Gastrocnemius medialis (tissue), 4 donors: ENCODE results near the gene HCN2. TPM values are rescaled to one million over a fixed set of nuclear protein-coding genes. Genes with fewer than 3 reads are reported as not detected.

ENCODE experiments used
- ATAC-seq, 2 donors: fragments of 150-250 bp; one replicate each; pipeline ENCODE4 v1.9.1; 2016
- DNase-seq, 2 donors: peaks; one replicate each; pipeline ENCODE4 v3.0.0-alpha.2; 2019
- H3K27ac ChIP-seq, 4 donors: fragments of 200-600 bp; sonication (generic); 1 replicate in 1 of 4; 2 replicates in 3 of 4; pipeline ENCODE4 v1.5.1; 2016 to 2018; ENCODE audit warnings: mild to moderate bottlenecking in 2 of 4, moderate library complexity in 1 of 4
- H3K27me3 ChIP-seq, 3 donors: fragments of 200-600 bp; sonication (generic) in 2 of 3; 1 replicate in 1 of 3; 2 replicates in 2 of 3; pipeline versions ENCODE4 v1.5.1 to v1.6.0; 2016 to 2019; ENCODE audit warnings: mild to moderate bottlenecking in 1 of 3, moderate library complexity in 1 of 3
- H3K36me3 ChIP-seq, 2 donors: fragments of 200-600 bp; sonication (generic) in 1 of 2; one replicate each; pipeline ENCODE4 v1.5.1; 2017 to 2018
- H3K4me1 ChIP-seq, 2 donors: fragments of 200-600 bp; sonication (generic) in 1 of 2; one replicate each; pipeline ENCODE4 v1.5.1; 2016 to 2017; ENCODE audit warnings: mild to moderate bottlenecking in 2 of 2
- H3K4me3 ChIP-seq, 4 donors: fragments of 200-600 bp; sonication (generic) in 3 of 4; 1 replicate in 1 of 4; 2 replicates in 3 of 4; pipeline ENCODE4 v1.5.1; 2016 to 2019; ENCODE audit warnings: mild to moderate bottlenecking in 2 of 4
- H3K9me3 ChIP-seq, 3 donors: fragments of 200-600 bp; sonication (generic) in 2 of 3; 1 replicate in 1 of 3; 2 replicates in 2 of 3; pipeline ENCODE4 v1.5.1; 2016 to 2019
- POLR2A ChIP-seq, 2 donors: fragments of 450-650 bp; IDR thresholded peaks; one replicate each; pipeline ENCODE4 v1.6.1; 2017; ENCODE audit warnings: antibody characterized with exemption in 2 of 2, mild to moderate bottlenecking in 2 of 2, moderate library complexity in 2 of 2
- in situ Hi-C, 4 donors: fragments of 200-750 bp; cut with MboI; loops; one replicate each; pipeline versions ENCODE4 v1.15.0 to v1.8.0; 2017; ENCODE audit warnings: low sequenced_read_pairs in 4 of 4
- intact Hi-C: fragments of 100-400 bp; cut with DNase I; formaldehyde crosslinking; loops from one replicate; pipeline ENCODE4 v1.15.1; 2023; ENCODE audit warnings: low total_unique reads
- total RNA-seq, 4 donors: library from RNA; depleted of rRNA; stranded (reverse); fragments of >200 nt; gene quantifications; one replicate each; pipeline versions ENCODE4 v1.1.0 to v1.2.3, GENCODE V29; 2016
- TF ChIP-seq, protein P1 (sequence below), 5 experiments: fragments of 450-650 bp in 3 of 5; fragments of 200-600 bp in 2 of 5; sonication (generic) in 2 of 5; IDR thresholded peaks in 4 of 5; conservative IDR thresholded peaks in 1 of 5; 1 replicate in 4 of 5; 2 replicates in 1 of 5; pipeline ENCODE4 v1.5.1; 2016 to 2019; ENCODE audit warnings: antibody characterized with exemption in 5 of 5, mild to moderate bottlenecking in 3 of 5, moderate library complexity in 3 of 5

The HCN2 gene
- total RNA-seq, 4 donors from 2014 or later: 0.10 TPM; not detected in 3

DNA sequence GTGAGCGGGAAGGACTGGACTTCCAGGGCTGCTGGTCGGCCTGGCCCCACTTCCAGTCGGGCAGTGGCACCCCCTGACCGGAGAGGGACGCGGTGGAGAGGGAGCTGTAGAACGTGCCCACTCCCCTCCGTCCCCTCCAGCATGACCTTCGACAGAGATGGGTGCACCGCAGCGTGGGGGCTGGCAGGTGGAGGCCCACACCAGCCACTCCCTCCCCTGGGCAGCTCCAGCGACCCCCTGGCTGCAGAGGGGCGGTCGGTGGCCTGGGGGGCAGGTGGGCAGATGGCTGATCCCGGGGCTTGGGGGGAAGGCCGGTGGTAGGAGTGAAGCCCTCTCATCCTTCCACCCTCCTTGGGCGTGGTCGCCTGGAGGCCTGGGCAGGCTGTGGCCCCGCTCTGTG, 2.4 kb downstream of the HCN2 start:
- intact Hi-C loops: no loop called here
- TF ChIP-seq, protein P1, sequence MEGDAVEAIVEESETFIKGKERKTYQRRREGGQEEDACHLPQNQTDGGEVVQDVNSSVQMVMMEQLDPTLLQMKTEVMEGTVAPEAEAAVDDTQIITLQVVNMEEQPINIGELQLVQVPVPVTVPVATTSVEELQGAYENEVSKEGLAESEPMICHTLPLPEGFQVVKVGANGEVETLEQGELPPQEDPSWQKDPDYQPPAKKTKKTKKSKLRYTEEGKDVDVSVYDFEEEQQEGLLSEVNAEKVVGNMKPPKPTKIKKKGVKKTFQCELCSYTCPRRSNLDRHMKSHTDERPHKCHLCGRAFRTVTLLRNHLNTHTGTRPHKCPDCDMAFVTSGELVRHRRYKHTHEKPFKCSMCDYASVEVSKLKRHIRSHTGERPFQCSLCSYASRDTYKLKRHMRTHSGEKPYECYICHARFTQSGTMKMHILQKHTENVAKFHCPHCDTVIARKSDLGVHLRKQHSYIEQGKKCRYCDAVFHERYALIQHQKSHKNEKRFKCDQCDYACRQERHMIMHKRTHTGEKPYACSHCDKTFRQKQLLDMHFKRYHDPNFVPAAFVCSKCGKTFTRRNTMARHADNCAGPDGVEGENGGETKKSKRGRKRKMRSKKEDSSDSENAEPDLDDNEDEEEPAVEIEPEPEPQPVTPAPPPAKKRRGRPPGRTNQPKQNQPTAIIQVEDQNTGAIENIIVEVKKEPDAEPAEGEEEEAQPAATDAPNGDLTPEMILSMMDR (IDR thresholded peaks at IDR 0.05 in 4 of 5, conservative IDR thresholded peaks at IDR 0.05 in 1 of 5): no peak
- no peak for TF ChIP-seq POLR2A (IDR thresholded peaks at IDR 0.05)
- Histone ChIP-seq H3K9me3 (no peaks in the 10 kb centered on the region), H3K36me3 (no peaks in the 10 kb centered on the region), H3K4me3 (no peak overlapping the region), H3K4me1 (no peaks in the 10 kb centered on the region), H3K27me3 (peaks cover 39 to 53% (median 46%) of the 10 kb centered on the region in 3 donors), H3K27ac (no peak overlapping the region)
- no peak for ATAC-seq
- DNase-seq: no peak
- in situ Hi-C loops: no loop called here

DNA sequence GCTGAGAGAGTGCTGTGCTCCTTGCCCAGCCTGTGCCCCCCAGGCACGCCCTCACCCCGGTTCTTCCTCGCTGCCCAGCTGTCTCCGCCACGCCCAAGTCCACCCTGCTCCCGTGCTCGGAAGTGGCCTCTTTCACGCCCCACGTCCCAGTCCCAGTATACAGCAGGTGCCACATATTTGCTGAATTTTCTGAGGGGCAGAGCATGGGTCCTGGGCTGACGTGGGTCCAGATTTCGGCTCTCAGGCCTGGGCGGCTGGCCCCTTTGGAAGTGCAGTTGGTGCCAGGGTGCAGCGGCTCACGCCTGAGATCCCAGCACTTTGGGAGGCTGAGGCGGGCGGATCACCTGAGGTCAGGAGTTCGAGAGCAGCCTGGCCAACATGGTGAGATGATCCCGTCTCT, 3.4 kb downstream of the HCN2 start:
- no peak overlapping the region for H3K4me3 ChIP-seq
- TF ChIP-seq, protein P1 (IDR thresholded peaks at IDR 0.05 in 4 of 5, conservative IDR thresholded peaks at IDR 0.05 in 1 of 5): no peak
- no peak for TF ChIP-seq POLR2A (IDR thresholded peaks at IDR 0.05)
- H3K27me3 ChIP-seq: peaks cover 39 to 51% (median 48%) of the 10 kb centered on the region in 3 donors
- ATAC-seq (no peak), DNase-seq (no peak)
- H3K36me3 ChIP-seq: no peaks in the 10 kb centered on the region
- intact Hi-C loops (no loop called here), in situ Hi-C loops (no loop called here)
- no peaks in the 10 kb centered on the region for H3K4me1 ChIP-seq
- no peak overlapping the region for H3K27ac ChIP-seq
- no peaks in the 10 kb centered on the region for H3K9me3 ChIP-seq

DNA sequence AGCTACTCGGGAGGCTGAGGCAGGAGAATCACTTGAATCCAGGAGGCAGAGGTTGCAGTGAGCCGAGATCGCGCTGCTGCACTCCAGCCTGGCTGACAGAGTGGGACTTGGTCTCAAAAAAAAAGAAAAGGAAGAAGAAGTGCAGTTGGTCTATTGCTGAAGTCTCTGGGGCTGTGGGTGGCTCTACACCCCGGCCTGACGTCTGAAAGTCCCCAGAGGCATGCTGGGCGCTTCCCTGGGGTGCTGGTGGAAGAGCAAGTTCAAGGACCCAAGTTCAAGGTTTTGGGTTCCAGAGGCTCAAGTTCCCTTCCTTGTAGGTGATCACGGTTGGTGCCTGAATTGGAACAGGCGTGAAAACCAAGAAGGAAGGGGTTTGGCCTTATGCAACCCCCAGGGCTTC, 3.8 kb downstream of the HCN2 start:
- Histone ChIP-seq H3K36me3 (no peaks in the 10 kb centered on the region), H3K4me3 (no peak overlapping the region), H3K9me3 (no peaks in the 10 kb centered on the region), H3K4me1 (no peaks in the 10 kb centered on the region), H3K27ac (no peak overlapping the region), H3K27me3 (peaks cover 34 to 46% (median 44%) of the 10 kb centered on the region in 3 donors)
- TF ChIP-seq POLR2A (IDR thresholded peaks at IDR 0.05): no peak
- TF ChIP-seq, protein P1 (IDR thresholded peaks at IDR 0.05 in 4 of 5, conservative IDR thresholded peaks at IDR 0.05 in 1 of 5): no peak
- intact Hi-C loops (no loop called here), in situ Hi-C loops (no loop called here)
- ATAC-seq (no peak), DNase-seq (no peak)

DNA sequence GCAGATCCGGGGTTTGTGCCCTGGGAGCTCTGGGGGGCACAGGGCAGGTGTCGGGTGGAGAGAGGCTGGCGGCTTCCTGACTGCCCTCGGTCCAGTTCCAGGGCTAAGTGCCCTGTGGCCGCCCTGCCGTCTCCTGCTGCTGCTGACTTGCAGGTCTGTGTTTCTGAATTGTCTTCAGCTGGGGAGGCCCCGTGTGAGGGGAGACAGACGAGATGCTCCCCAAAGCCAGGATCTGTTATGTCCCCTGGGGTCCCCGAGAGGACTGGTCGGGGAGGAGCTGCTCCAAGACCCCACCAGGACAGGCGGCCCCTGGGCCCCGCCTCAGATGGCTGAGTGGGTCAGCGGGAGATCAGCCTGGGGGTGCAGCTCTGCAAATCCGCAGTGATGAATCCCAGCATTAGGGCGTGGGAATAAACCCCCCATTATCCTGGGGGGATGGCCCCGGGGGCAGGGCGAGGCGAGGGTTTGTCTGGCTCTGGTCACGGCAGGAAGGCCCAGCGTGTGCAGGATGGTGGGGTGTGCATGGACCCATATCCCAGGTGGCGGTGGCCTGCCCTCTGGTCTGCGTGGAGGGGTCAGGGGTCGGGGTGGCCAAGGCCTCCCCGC, 4.7 kb downstream of the HCN2 start:
- Histone ChIP-seq H3K4me1 (no peaks in the 10 kb centered on the region), H3K9me3 (no peaks in the 10 kb centered on the region), H3K36me3 (no peaks in the 10 kb centered on the region), H3K27ac (no peak overlapping the region), H3K4me3 (no peak overlapping the region), H3K27me3 (peaks cover 26 to 37% (median 35%) of the 10 kb centered on the region in 3 donors)
- in situ Hi-C loops: no loop called here
- TF ChIP-seq POLR2A (IDR thresholded peaks at IDR 0.05): no peak
- TF ChIP-seq, protein P1 (IDR thresholded peaks at IDR 0.05 in 4 of 5, conservative IDR thresholded peaks at IDR 0.05 in 1 of 5): no peak
- DNase-seq (no peak), ATAC-seq (no peak)
- intact Hi-C loops: no loop called here
